CD4-positive, alpha-beta T cell treated with Interleukin-17A for 1 hour (primary cell): Measurements from ENCODE around the gene YKT6.

Experiments used
- DNase-seq: peaks from one replicate; pipeline ENCODE4 v3.0.0-alpha.2; 2020

The YKT6 gene

DNA sequence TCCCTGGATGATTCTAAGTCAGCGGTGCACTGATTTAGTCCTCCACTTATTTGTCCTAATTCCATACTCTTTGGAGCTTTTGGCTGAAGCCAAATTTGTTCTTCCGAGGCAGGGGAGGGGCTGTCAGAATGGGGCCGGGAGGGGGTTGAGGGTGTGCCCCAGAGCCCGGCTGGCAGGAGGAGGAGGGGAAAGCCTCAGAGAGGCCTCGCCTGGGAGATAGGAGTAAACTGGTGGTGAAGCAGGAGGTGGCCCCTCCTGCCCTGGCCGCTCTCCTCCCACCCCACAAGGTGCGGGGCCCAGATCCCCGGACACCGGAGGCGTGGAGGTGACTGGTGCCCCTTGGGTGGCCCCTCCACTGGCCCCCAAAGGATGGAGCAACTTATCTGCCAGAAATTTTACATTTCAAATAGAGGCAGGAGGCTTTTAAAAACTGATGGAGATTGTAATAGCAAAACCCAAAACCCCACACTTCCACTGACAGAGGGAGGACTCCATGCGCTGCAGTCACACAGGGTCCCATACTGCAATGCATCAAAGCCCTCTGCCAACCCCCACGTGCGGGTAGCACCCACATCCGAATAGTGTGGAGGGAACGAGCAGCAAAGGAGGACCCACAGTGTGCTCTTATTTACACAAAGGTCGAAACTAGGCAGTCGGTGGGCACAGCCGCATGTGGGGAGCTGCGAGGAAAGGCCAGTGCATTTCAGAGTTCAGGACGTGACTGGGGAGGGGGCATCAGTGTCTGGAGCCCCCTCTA, 62.7 kb downstream of the YKT6 start:
- DNase-seq = no peak
